Right atrium auricular region (tissue), 2 donors: ENCODE measurements around the gene ZNF679. TPM values are rescaled to one million over a fixed set of nuclear protein-coding genes. Genes with fewer than 3 reads are reported as not detected.
A peak's percentile ranks its signal among the peaks of the same experiment; 100 is the strongest.
"Not testable (repeated sequence)": the region's sequence is repeated elsewhere in the genome, so short reads cannot be mapped to it uniquely, and the experiment has no call there.

Experiments used
- DNase-seq: peaks from one replicate; pipeline ENCODE4 v3.0.0-alpha.2; 2019; ENCODE audit warnings: low spot score
- H3K27ac ChIP-seq, 2 donors: fragments of 200-600 bp; sonication (generic); 1 replicate in 1 of 2; 2 replicates in 1 of 2; pipeline ENCODE4 v1.5.1; 2016 to 2019
- H3K27me3 ChIP-seq, 2 donors: fragments of 200-600 bp; sonication (generic); one replicate each; pipeline versions ENCODE4 v1.5.1 to v1.6.0; 2017 to 2019
- H3K36me3 ChIP-seq: fragments of 200-600 bp; sonication (generic); one replicate; pipeline ENCODE4 v1.5.1; 2016
- H3K4me1 ChIP-seq, 2 donors: fragments of 200-600 bp; sonication (generic); one replicate each; pipeline versions ENCODE4 v1.5.1 to v1.6.0; 2017 to 2019
- H3K4me3 ChIP-seq, 2 donors: fragments of 200-600 bp; sonication (generic); 1 replicate in 1 of 2; 2 replicates in 1 of 2; pipeline ENCODE4 v1.5.1; 2017 to 2019; ENCODE audit warnings: mild to moderate bottlenecking in 1 of 2, moderate library complexity in 1 of 2
- H3K9me3 ChIP-seq, 2 donors: fragments of 200-600 bp; sonication (generic); one replicate each; pipeline ENCODE4 v1.5.1; 2019
- total RNA-seq, 2 donors: library from RNA; depleted of rRNA; stranded (reverse); fragments of >200 nt; gene quantifications; one replicate each; pipeline ENCODE4 v1.1.0, GENCODE V29; 2016
- TF ChIP-seq, protein P1 (sequence below), 2 donors: fragments of 200-600 bp; sonication (generic); IDR thresholded peaks; one replicate each; pipeline ENCODE4 v1.5.1; 2019; ENCODE audit warnings: antibody characterized with exemption in 2 of 2

ZNF679 gene
- total RNA-seq, 2 donors from 2014 or later, result not detected

DNA sequence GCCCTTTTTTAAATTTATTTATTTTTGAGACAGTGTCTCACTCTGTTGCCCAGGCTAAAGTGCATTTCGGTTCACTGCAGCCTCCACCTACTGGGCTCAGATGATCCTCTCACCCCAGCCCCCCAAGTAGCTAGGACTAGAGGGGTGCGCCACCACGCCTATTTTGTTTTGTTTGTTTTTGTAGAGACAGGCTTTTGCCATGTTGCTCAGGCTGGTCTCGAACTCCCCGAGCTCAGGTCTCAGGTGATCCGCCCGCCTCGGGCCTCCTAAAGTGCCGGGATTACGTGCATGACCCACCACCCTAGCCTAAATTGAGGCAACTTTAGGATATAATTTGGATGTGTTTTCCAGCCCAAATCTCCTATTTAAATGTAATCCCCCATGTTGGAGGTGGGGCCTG is 86.3 kb downstream of the ZNF679 start:
- H3K4me3 ChIP-seq, result peak overlapping the region; percentile 66 to 71
- H3K4me1 ChIP-seq, result peaks cover 0 to 25% of the 10 kb centered on the region in 2 donors
- H3K9me3 ChIP-seq, result no peaks in the 10 kb centered on the region
- peak overlapping the region in 1 of 2 donors; percentile 74 for H3K27ac ChIP-seq
- no peaks in the 10 kb centered on the region for H3K27me3 ChIP-seq
- DNase-seq, result no peak
- TF ChIP-seq, protein P1, sequence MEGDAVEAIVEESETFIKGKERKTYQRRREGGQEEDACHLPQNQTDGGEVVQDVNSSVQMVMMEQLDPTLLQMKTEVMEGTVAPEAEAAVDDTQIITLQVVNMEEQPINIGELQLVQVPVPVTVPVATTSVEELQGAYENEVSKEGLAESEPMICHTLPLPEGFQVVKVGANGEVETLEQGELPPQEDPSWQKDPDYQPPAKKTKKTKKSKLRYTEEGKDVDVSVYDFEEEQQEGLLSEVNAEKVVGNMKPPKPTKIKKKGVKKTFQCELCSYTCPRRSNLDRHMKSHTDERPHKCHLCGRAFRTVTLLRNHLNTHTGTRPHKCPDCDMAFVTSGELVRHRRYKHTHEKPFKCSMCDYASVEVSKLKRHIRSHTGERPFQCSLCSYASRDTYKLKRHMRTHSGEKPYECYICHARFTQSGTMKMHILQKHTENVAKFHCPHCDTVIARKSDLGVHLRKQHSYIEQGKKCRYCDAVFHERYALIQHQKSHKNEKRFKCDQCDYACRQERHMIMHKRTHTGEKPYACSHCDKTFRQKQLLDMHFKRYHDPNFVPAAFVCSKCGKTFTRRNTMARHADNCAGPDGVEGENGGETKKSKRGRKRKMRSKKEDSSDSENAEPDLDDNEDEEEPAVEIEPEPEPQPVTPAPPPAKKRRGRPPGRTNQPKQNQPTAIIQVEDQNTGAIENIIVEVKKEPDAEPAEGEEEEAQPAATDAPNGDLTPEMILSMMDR (IDR thresholded peaks at IDR 0.05), result no peak
- H3K36me3 ChIP-seq, result no peaks in the 10 kb centered on the region

DNA sequence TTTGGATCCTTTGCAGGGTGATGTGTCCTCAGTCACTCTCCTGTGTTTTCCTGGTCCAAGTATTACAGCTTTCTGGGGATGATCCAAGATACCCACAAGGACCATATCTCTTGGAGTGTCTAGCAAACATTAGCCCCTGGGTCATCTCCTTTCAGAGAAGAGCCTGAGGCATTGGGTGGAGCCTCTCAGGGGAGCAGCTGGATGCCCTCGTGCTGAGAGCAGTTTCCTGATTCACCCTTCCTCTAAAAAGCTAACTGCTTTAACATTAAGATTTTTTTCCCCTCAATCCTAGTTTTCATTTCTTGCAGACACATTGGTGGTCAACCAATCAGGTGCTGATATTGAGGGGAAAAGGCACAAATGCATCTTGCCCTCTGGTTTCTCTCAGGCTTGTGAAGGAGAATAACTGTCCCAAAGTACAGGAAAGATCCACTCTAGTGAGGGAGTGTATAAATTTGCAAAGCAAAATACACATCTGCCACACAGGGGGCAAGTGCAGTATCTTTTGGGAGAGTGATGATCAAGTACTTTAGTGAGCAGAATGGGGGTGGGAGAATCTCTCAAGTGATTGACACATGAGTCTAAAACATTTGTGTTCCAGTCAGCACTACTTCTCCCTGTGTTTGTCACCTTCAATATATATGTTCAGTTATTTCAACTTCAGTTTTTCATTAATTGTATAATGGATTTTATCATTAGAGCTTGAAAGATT is 87.9 kb downstream of the ZNF679 start:
- not testable (repeated sequence) for H3K27me3 ChIP-seq, H3K27ac ChIP-seq, DNase-seq, H3K9me3 ChIP-seq, H3K4me3 ChIP-seq, H3K36me3 ChIP-seq
- H3K4me1 ChIP-seq, result peaks cover 0 to 25% of the 10 kb centered on the region in 2 donors

Other genes with a start within 250 kb of the ZNF679 start
- not detected for gene ZNF722, start 229.6 kb upstream of the ZNF679 start, total RNA-seq
- gene ZNF727, start 183.0 kb upstream of the ZNF679 start, total RNA-seq, result 1 to 10 TPM in 1 of 2 donors, under 1 TPM in 1; 0.63 to 2.8 TPM
- not detected for gene ZNF735, start 21.3 kb upstream of the ZNF679 start, total RNA-seq
- gene ZNF736, start 85.5 kb downstream of the ZNF679 start, total RNA-seq, result 1 to 10 TPM; 1.4 to 1.7 TPM